OCI-LY3 (cell line): ENCODE data around the gene CD163.

Experiments used
- EZH2phosphoT487 ChIP-seq: fragments of 200-600 bp; shearing (Covaris generic); IDR thresholded peaks from 2 replicates; pipeline ENCODE4 v1.6.1; 2018; ENCODE audit warnings: antibody characterized with exemption, mixed run types, low read depth
- TF ChIP-seq, protein P1 (sequence below): fragments of 200-600, 300-600 bp; sonication (generic); IDR thresholded peaks from 2 replicates; pipeline ENCODE4 v1.5.1; 2014; ENCODE audit warnings: antibody characterized with exemption, low read length, low read depth

DNA sequence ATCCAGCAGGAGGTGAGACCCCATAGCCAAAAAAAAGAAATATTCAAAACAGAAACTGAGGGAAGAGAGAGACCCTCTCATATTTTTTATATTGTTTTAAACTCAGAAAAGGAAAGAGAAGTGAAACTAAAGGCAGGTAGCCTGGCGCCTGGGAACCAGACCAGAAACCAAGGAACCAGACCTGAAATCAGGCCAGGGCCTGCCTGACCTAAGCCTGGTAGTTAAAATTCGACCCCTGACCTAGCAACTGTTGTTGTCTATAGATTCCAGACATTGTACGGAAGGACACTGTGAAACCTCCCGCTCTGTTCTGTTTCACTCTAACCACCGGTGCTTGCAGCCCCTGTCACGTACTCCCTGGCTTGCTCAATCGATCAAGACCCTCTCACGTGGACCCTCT lies 38.5 kb upstream of the CD163 start:
- TF ChIP-seq, protein P1, sequence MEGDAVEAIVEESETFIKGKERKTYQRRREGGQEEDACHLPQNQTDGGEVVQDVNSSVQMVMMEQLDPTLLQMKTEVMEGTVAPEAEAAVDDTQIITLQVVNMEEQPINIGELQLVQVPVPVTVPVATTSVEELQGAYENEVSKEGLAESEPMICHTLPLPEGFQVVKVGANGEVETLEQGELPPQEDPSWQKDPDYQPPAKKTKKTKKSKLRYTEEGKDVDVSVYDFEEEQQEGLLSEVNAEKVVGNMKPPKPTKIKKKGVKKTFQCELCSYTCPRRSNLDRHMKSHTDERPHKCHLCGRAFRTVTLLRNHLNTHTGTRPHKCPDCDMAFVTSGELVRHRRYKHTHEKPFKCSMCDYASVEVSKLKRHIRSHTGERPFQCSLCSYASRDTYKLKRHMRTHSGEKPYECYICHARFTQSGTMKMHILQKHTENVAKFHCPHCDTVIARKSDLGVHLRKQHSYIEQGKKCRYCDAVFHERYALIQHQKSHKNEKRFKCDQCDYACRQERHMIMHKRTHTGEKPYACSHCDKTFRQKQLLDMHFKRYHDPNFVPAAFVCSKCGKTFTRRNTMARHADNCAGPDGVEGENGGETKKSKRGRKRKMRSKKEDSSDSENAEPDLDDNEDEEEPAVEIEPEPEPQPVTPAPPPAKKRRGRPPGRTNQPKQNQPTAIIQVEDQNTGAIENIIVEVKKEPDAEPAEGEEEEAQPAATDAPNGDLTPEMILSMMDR = no peak
- no peak for TF ChIP-seq EZH2phosphoT487
